ENCODE data around the gene LPP. TPM values are rescaled to one million over a fixed set of nuclear protein-coding genes. Genes with fewer than 3 reads are reported as not detected.
"Not testable (repeated sequence)": the region's sequence is repeated elsewhere in the genome, so short reads cannot be mapped to it uniquely, and the experiment has no call there.

The LPP gene
- total RNA-seq, 1 donor from 2014 or later: 79.6 TPM

DNA sequence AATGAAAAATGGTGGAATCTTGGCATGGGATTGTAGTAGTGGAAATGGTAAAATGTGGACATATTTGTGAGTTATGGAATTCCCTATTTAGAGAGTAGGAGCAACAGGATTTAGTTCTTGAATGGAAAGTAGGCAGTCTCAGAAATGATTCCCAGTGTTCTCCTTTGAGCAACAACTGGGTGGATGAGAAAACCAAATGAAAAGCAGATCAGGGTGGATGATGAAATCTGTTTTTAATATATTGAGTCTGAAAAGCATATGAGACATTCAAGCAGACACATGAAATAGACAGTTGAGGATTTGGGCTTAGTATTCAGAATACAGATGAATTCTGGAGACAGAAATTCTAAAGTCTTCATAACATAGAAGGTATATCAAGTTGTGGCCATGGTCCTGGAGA is 451.3 kb downstream of the LPP start:
- intact Hi-C loops (cut with micrococcal nuclease): no loop called here

DNA sequence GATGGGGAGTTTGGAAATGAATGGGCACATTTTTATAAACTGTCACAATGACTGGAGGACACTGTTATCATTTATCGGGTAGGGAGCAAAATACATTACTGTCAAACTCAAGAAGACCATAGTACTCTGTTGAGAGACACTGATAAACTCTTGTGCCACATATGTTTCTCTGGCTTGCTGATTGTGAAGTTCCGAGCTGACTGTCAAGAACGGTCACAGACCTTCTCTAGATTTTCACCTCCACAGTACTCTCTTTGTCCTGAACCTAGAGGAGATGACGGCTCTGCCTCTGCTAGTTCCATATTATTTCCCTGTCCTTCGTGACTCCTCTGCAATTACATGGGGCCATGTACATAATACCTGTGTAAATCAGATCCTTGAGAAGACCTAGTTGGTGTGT is 451.9 kb downstream of the LPP start:
- intact Hi-C loops (cut with micrococcal nuclease): no loop called here

DNA sequence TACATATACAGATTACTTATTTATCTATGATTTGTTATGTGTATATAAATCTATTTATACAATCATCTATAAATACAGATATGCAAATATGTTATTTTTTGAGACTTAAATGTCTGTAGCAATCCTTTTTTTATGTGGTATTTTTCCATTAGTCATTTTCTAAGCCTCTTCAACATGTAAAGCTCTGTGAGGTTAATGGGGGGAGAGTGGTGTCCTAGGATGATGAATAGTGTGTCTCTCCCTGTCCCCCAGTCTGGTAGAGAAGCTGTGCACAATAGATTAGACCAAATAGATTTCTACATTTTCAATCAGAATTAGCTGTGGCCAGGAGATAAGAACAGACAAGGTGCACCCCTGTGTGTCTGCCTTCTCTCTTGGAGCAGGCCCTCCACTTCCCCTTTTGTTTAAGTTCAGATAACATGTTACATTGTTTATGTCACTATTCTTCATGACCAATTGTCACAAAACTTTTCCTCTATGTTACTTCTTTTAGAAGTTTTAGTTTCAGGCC is 453.9 kb downstream of the LPP start:
- intact Hi-C loops (cut with micrococcal nuclease): no loop called here

DNA sequence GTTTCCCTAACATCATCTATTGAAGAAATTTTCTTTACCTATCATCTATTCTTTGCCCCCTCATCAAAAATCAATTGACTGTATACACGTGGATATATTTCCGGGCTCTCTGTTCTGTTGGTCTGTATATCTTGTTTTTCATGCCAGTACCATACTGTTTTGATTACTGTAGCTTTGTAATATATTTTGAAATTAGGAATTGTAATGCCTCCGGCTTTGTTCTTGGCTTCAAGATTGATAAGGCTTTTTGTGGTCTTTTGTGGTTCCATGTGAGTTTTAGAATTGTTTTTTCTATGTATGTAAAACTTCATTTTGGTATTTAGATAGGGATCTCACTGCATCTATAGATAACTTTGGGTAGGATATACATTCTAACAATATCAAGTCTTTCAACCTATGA is 454.4 kb downstream of the LPP start:
- intact Hi-C loops (cut with micrococcal nuclease): no loop called here

DNA sequence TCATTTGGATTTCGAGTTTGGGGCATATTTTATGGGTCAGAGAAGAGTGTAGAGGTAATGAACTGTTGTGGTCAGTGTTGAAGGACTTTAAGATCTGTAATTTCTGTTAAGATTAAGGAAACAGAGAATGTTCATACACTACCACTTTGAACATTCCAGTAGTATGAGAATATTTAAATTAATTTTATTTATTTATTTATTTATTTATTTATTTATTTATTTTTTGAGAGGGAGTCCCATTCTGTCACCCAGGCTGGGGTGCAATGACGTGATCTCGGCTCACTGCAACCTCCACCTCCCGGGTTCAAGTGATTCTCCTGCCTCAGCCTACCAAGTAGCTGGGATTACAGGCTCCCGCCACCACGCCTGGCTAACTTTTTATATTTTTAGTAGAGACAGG is 459.8 kb downstream of the LPP start:
- intact Hi-C loops (cut with micrococcal nuclease): not testable (repeated sequence)

DNA sequence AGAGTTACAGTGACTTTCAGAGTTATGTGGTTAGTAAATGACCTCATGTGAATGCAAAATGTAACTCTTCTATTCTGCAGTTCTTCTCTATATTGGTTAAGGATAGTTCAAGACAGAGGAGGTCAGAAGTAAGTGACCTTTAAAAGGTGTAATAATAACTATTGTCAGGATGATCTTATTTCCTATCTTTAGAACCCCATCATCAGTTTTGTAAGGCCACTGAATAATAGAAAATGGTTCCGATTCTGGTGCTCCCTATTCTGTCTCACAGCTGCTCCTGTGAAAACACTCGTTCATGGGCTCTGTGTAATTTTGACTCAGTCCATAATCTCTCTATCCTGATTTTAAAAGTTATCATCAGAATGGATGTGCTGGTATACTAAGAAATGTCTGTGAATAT is 463.3 kb downstream of the LPP start:
- intact Hi-C loops (cut with micrococcal nuclease): no loop called here

DNA sequence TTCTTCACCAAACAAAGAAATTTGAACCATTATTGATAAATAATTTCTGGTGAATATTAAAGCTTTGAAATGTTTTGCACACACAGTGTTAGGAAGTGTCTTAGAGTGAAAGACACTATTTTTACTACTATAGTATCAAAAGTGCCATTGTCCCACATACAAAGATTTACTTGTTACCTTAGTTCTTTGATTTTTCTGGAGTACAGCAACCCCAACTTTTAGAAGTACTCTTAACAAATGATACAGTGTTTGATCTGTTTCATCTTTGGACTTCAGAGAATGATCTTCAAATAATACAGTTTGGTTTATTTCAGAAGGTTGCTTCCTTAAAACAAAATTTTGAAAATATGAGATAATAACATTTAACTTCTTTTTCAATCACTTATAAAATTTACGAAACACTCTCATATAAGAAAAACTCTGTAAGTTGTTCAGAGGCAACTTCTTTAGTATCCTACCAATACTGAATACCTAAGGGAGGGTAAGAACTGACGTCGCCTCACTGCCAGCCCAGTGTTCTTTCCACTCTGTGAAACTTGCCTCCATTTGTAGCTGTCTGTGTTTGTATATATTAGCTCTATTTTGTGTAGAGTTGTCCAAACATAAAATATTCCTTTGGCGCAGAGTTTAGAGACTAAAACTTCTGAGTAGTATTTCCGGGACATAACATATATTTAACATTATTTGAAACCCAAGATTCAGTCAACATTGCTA is 464.2 kb downstream of the LPP start:
- intact Hi-C loops (cut with micrococcal nuclease): no loop called here

DNA sequence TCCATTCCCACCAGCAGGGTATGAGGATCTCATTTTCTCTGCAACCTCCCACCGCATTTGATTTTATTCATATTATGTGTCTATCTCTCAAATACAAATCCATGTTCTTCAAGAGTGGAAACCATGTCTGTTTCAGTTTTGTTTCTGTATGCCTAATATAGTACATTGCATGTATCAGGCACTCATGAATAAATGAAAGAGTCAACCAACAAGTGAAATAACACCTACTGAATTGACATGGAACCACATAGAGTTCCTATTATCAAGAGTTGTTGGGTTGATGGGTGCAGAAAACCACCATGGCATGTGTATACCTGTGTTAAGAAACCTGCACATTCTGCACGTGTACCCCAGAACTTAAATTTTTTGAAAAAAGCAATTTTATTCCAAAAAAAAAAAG is 466.8 kb downstream of the LPP start:
- intact Hi-C loops (cut with micrococcal nuclease): no loop called here

DNA sequence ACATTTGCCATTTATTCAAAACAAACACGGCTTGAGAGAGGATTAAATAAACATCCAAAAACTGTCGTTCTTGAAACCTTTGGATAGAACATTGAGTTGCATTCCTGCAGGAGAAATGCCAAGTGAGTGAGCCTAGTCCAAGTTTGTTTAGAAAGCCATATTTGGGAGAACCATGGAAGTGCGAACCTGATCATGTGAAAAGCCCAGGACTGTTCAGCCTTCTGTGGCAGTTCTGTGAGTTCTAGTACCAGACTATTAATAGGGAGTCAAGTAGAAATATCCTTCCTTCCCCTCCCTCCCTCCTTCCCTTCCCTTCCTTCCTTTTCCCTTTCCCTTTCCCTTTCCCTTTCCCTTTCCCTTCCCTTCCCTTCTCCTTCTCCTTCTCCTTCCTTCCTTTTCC is 470.4 kb downstream of the LPP start:
- intact Hi-C loops (cut with micrococcal nuclease): no loop called here

DNA sequence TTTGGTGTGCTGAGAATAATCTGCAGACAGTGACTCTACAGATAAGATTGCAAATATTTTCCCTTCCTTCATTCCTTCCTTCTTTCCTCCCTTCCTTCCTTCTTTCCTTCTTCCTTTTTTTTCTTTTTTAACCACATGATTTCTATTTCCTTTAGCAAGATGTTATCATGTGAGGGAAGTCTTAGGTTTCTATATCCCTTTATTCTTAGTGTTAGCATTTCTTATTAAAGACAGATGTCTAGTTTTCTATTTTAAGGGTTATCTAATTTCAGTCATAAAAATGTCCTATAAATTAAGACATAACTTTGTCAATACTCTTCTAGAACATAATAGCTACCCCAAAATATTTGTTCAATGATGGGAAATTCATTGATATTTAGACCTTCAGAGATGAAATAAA is 470.9 kb downstream of the LPP start:
- intact Hi-C loops (cut with micrococcal nuclease): no loop called here

DNA sequence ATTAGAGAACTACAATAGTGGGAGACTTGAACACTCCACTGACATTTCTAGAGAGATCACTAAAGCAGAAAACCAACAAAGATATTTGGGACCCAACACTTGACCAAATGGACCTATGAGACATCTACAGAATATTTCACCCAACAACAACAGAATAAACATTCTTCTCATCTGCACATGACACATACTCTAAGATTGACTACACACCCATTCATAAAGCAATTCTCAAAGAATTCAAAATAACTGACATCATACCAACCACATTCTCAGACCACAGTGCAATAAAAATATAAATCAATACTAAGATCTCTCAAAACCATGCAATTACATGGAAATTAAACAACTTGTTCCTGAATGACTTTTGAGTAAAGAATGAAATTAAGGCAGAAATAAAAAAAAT is 473.7 kb downstream of the LPP start:
- intact Hi-C loops (cut with micrococcal nuclease): no loop called here

DNA sequence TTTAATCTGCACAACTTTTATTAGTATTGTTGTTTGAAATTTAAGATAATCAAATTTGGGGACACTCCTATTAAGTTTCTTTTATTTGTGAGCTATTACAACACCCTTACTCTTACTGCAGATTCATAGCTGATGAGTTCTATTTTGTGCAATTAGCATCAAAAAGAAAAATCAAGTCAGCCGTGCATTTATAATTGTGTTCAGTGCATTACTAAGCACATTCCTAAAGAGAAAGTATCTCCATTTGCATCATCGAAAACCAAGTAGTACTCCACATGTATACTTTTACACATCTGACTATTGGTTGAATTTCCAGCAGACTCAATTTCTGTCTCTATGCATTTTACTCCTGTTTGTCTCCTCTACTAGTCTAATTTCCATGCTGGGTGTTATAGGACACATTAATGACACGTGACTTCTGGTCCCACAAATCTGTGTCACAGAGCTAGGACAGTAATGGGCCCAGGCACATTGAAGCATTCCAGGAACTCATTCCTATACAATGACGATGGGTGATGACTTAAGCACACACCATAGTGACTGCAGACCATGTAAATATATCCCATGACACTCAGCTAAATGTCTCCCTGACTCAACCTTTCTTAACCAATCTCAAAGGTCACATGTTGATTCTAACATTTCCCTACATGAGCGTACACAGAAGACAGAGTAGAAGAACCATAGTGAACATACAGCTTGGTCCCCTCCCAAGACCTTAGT is 477.5 kb downstream of the LPP start:
- intact Hi-C loops (cut with micrococcal nuclease): no loop called here

DNA sequence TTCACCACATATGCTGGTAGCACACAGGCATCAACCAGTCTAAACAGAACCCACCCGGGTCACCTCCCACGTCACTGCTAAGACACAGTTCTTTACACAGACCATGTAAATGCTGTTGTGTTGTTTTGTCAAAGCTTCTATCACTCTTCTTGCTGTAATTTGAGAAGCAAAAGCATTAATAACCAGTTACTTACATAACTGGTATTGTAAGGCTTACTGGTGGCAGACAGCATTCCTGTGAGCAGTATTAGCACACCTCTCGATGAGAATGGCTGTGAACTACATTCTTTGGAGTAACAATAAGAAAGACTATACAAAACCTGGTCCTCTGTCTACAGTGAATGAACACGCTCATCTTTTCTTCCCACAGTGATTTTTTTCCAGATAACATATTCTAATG is 479.2 kb downstream of the LPP start:
- intact Hi-C loops (cut with micrococcal nuclease): no loop called here

DNA sequence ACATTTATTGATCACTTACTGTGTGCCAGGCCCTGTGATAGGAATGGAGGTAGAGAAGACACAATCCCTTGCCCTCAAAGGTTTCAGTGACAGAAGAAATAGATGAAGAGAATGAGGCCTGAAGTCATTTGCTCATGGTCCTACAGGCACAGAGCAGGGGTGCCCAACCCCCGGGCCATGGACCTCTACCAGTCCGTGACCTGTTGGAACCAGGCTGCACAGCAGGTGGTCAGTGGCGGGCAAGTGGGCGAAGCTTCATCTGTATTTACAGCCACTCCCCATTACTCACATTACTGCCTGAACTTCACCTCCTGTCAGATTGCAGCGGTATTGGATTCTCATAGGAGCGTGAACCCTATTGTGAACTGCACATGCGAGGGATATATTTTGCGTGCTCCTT is 480.3 kb downstream of the LPP start:
- intact Hi-C loops (cut with micrococcal nuclease): no loop called here

DNA sequence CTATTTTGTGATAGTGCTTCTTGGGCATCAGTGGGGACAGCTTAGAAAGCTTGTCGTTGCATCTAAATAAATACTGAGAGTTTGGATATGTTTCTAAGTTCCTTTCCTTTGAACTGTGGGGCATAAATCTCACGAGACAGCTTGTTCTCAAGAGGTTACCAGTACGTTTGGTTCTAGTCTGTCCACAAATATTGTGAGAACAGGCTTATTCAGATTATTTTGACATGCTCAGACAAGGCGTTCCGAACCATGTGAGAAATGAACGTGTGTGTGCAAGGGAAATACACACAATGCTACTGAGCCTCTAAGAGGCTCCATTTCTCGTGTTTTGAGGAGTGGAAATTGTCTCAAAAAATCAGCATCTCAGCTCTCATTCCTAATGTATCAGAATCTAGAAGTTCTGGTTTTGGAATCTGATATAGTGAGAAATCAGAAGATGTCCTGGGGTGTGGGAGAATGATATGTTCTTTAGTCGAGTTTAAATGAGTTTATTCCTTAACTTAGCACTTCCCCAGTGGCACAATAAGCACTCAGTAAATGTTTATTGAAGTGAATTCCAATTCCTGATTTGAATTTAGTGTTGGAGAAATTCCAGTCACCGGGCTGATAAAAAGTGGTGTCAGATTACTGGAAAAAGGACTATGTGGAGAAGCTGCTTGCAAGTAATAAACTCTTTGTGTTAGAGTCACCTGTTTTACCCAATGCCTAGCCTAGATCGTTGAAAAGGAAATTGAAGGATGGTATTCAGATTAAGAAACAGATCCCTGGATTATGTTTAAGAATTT is 481.5 kb downstream of the LPP start:
- intact Hi-C loops (cut with micrococcal nuclease): no loop called here

DNA sequence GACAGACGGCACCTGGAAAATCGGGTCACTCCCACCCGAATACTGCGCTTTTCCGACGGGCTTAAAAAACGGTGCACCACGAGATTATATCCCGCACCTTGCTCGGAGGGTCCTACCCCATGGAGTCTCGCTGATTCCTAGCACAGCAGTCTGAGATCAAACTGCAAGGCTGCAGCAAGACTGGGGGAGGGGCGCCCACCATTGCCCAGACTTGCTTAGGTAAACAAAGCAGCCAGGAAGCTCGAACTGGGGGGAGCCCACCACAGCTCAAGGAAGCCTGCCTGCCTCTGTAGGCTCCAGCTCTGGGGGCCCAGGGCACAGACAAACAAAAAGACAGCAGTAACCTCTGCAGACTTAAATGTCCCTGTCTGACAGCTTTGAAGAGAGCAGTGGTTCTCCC is 482.3 kb downstream of the LPP start:
- intact Hi-C loops (cut with micrococcal nuclease): not testable (repeated sequence)

DNA sequence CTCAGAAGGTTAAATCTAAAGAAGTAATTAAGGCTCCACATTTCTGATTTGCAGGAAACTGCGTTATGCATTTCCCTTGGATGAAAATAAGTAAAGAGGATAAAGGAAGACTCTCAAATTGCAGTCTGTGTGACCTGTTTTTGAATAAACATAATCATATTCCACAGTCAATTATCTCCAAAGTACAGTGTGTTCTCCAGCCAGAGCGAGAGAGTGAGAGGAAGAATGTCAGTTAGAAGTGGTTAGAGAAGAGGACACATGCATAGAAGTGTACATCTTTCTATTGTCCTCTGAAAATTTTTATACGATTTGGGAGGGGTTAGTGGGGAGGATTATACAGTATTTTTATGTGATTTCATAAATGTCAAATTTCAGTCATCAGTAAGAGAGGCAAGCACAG is 487.1 kb downstream of the LPP start:
- intact Hi-C loops (cut with micrococcal nuclease): no loop called here

DNA sequence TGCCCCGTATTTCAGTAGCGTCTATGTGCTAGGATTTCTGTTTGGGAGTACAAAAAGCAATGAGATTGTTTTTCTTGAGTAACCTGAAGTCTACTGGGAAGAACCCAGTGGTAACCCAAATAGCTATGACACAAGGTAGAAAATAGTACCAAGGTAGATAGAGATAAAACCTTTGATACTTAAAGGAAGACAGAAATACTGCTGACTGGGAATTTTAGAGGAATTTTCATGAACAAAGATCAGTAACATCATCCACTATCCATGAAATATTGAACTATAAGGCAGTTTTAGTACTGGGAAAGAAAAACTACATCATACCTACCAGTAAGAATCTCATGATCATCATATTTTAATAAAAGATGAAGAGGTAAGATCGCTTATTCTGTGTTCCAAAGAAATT is 489.8 kb downstream of the LPP start:
- intact Hi-C loops (cut with micrococcal nuclease): no loop called here

DNA sequence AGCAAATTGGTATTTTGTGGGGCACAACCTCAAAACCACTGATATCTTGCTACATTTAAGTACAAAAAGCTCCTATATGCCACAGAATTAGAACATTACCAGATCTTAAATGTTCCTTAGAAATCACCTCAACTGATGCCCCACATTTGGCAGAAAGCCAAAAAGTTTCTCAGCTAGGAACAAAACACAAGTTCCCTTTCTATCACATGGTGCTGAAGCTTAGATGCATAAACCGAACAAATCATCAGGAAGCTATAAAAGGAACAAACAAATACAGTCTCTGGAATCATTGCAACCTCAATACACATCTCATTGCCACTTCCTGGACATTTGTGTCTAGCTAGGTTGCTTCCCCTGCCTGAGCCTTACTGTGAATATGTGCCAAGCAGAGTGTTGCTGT is 492.6 kb downstream of the LPP start:
- intact Hi-C loops (cut with micrococcal nuclease): no loop called here

DNA sequence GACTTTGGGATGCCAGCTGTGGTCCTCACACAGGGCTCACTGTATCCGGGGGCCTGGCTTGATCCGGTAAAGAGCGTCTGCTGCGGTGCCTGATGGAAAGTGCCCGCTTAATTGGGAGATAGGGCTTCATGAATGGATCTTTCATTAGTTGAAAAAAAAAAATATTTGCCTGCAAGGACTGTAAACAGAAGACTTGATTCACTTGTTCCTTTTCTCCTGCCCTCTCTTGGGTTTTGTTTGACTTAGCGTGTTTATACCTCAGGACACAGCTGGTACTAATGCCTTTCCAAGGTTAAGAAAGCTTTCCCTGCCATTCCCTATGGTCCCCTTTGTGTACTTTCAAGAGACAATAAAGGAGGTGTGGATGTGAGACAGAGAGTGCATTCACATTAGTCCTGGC is 493.3 kb downstream of the LPP start:
- intact Hi-C loops (cut with micrococcal nuclease): no loop called here

DNA sequence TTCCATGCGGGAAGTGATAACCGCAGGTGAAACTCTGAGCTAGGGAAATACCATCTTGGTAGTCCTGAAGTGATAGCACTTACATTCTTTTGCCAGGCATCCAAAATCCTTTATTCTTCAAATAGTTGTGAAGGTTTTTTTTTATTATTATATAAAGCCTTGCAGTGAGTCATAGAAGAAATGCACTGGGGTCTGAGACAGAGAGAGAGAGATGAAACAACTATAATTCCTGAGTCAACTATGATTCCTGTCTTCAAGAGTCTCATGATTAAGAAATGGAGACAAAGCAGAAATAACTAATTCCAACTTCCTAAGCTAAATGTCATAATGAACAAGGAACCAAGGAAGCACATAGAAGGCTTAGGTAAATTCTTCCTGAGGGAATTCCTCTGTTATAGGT is 495.6 kb downstream of the LPP start:
- intact Hi-C loops (cut with micrococcal nuclease): no loop called here

All from T-helper 2 cell treated with Interferon-gamma antibody and Interleukin-4, amounts not matched to agents 100 ng/mL and 5 ng/mL, for 36 hours (primary cell).